Measurements from ENCODE around the gene CDH13.

- TF ChIP-seq CTCF (IDR thresholded peaks at IDR 0.05) = no peak
- TF ChIP-seq ZFX (IDR thresholded peaks at IDR 0.05; ENCODE audit: borderline replicate concordance) = no peak
These were observed 1027.0 kb downstream of the CDH13 start for GRCh38 chr16:83653785-83654184.
